ENCODE results near the gene DENND5A. TPM values are rescaled to one million over a fixed set of nuclear protein-coding genes. Genes with fewer than 3 reads are reported as not detected.
A peak's percentile ranks its signal among the peaks of the same experiment; 100 is the strongest.

Gene DENND5A
- total and polyA plus RNA-seq, 2 of the 8 experiments (the other 6 are each of a cell fraction or from before 2014, with no cell fraction given), result 65.7 to 139 TPM

- peak; percentile 70 for TF ChIP-seq YY1 (IDR thresholded peaks at IDR 0.05; ENCODE audit: low read depth, low read length)
- TF ChIP-seq BACH1 (IDR thresholded peaks at IDR 0.05; ENCODE audit: low read length), result peak; percentile 91
- peak in 1 of 2 experiments; percentile 8; a peak in 1 of 3 replicates for TF ChIP-seq EP300 (IDR thresholded peaks at IDR 0.05; ENCODE audit: borderline replicate concordance in 1 of 2, low read depth in 2 of 2, low read length in 2 of 2)
- TF ChIP-seq ATF3 (IDR thresholded peaks at IDR 0.05; ENCODE audit: insufficient read depth, low read depth, low read length), result peak; percentile 31; the same call in 1 of the 2 replicates
- TF ChIP-seq TCF12 (IDR thresholded peaks at IDR 0.05; ENCODE audit: low read depth, low read length), result no peak
- TF ChIP-seq BRCA1 (IDR thresholded peaks at IDR 0.05; ENCODE audit: low read depth, low read length), result peak; percentile 65
- no peak for TF ChIP-seq TEAD4 (IDR thresholded peaks at IDR 0.05; ENCODE audit: low read depth, low read length)
- TF ChIP-seq CEBPB (IDR thresholded peaks at IDR 0.05; ENCODE audit: low read depth, low read length), result no peak
- TF ChIP-seq RBBP5 (IDR thresholded peaks at IDR 0.05; ENCODE audit: borderline replicate concordance, low read depth, low read length), result peak; percentile 94; the same call in 1 of the 2 replicates
- no peak for TF ChIP-seq CBX5 (IDR thresholded peaks at IDR 0.05; ENCODE audit: low read depth, low read length)
- no peak for TF ChIP-seq SIX5 (IDR thresholded peaks at IDR 0.05; ENCODE audit: low read depth, low read length)
- no peak for TF ChIP-seq RXRA (IDR thresholded peaks at IDR 0.05; ENCODE audit: insufficient read depth, low read depth, low read length)
- no peak for TF ChIP-seq CTCF (IDR thresholded peaks at IDR 0.05; ENCODE audit: control extremely low read depth in 1 of 3, insufficient read depth in 1 of 3, low read depth in 1 of 3, low read length in 3 of 3)
- 0 out of 2 replicates have a peak, but pooled peaks have one; percentile 23 for TF ChIP-seq USF2 (IDR thresholded peaks at IDR 0.05; ENCODE audit: low read length)
- no peak for TF ChIP-seq SAP30 (IDR thresholded peaks at IDR 0.05; ENCODE audit: insufficient read depth, insufficient replicate concordance, low read length)
- peak; percentile 33 for TF ChIP-seq NANOG (IDR thresholded peaks at IDR 0.05; ENCODE audit: insufficient read depth, low read depth, low read length, poor library complexity, severe bottlenecking)
- TF ChIP-seq SIRT6 (IDR thresholded peaks at IDR 0.05; ENCODE audit: low read length), result no peak
- TF ChIP-seq ZNF274 (IDR thresholded peaks at IDR 0.05; ENCODE audit: borderline replicate concordance, extremely low read depth, low read length), result no peak
- TF ChIP-seq RAD21 (IDR thresholded peaks at IDR 0.05 in 1 of 2, conservative IDR thresholded peaks at IDR 0.05 in 1 of 2; ENCODE audit: low read depth in 2 of 2, low read length in 2 of 2), result peak in 1 of 2 experiments; percentile 4; a peak in 1 of 4 replicates
These were observed 49.3 kb upstream of the DENND5A start, which contains the start of gene TMEM41B (continued) for GRCh38 chr11:9314291-9315077.

Measured in H1 (cell line).